Measurements from ENCODE around the gene ARHGAP25.

ARHGAP25 gene

DNA sequence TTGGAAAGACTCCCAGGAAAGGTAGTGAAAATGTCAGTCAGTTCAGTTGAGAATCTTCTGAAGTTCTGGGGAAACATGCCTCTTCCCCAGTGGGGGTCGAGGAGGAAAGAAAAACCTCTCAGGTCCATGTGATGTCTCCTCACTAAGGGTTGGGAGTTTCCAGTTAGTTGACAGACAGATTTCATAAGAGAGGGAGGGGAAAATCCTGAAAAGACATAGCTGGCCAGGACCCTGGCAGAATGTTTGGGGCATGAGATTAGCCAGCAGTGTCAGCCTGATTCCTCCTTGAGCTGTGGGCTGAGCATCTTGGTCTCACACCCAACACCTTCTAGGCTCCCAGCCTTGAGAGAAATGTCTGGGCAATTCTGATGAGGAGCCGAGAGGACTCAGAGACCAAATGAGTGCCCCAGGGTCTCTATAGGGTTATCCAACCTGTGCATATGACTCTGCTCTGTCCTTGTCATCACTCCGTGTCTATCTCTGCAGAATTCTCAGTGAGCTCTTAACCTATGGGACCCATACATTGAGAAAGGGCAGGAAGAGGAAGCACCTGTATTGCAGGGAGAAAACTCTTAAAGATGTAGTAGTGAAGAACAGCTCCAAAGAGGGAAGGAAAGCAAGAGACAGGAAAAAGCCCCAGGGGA lies 122.7 kb downstream of the ARHGAP25 start:
- H3K4me1 ChIP-seq (ENCODE audit: control insufficient read depth, low read length) = peaks cover 19% of the 10 kb centered on the region
- no peaks in the 10 kb centered on the region for H4K20me1 ChIP-seq (ENCODE audit: control insufficient read depth, insufficient read depth, low read depth, low read length)
- H3K27ac ChIP-seq (ENCODE audit: low read depth, low read length) = no peak overlapping the region
- H3F3A ChIP-seq (ENCODE audit: control insufficient read depth, insufficient read depth) = no peaks in the 10 kb centered on the region
- no peaks in the 10 kb centered on the region for H3K9me3 ChIP-seq (ENCODE audit: control insufficient read depth, insufficient read depth, low read length)
- no peaks in the 10 kb centered on the region for H3K9me2 ChIP-seq (replicated peaks; ENCODE audit: control insufficient read depth, low read length)
- H3K36me3 ChIP-seq (ENCODE audit: control insufficient read depth, low read length) = no peaks in the 10 kb centered on the region
- no peaks in the 10 kb centered on the region for H3K79me2 ChIP-seq (ENCODE audit: control insufficient read depth, low read length)
- no peak overlapping the region for H3K4me3 ChIP-seq (ENCODE audit: low read length)
- no peaks in the 10 kb centered on the region for H3K27me3 ChIP-seq (ENCODE audit: control insufficient read depth, low read length)
- H3K4me2 ChIP-seq (ENCODE audit: low read length) = 0 out of 2 replicates have a peak overlapping the region, but pooled peaks have one; percentile 6
- TF ChIP-seq, protein P1, sequence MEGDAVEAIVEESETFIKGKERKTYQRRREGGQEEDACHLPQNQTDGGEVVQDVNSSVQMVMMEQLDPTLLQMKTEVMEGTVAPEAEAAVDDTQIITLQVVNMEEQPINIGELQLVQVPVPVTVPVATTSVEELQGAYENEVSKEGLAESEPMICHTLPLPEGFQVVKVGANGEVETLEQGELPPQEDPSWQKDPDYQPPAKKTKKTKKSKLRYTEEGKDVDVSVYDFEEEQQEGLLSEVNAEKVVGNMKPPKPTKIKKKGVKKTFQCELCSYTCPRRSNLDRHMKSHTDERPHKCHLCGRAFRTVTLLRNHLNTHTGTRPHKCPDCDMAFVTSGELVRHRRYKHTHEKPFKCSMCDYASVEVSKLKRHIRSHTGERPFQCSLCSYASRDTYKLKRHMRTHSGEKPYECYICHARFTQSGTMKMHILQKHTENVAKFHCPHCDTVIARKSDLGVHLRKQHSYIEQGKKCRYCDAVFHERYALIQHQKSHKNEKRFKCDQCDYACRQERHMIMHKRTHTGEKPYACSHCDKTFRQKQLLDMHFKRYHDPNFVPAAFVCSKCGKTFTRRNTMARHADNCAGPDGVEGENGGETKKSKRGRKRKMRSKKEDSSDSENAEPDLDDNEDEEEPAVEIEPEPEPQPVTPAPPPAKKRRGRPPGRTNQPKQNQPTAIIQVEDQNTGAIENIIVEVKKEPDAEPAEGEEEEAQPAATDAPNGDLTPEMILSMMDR (IDR thresholded peaks at IDR 0.05; ENCODE audit: low read depth, low read length, poor library complexity, severe bottlenecking) = no peak

DNA sequence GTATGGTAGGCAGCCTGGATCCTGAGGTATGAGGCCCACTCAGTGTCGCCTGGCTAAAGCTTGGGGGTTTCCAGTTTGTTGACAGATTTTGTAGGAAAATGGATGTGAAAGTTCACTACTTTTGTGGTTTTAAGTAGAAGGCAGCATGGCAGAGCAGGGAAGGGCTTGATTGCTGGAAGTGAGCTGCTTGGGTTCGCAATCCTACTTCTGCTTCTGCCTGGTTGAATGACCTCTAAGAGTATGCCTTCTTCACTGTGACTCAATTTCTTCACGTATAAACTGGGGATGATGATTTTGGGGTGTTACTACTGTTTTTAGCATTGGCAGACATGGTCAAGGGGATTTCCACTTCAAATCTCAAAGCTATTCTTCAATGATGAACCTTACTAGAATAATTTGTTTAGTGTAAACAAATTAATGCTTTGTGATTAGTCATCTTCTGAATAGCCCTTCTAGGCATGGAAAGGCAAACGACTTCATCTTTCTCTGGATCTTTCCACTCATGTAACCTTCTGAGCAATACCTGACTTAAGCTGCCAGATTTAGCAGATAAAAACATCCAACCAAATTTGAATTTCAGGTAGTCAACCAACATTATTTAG lies 123.3 kb downstream of the ARHGAP25 start:
- H3K4me2 ChIP-seq (ENCODE audit: low read length) = 0 out of 2 replicates have a peak overlapping the region, but pooled peaks have one; percentile 6
- no peaks in the 10 kb centered on the region for H3K36me3 ChIP-seq (ENCODE audit: control insufficient read depth, low read length)
- no peaks in the 10 kb centered on the region for H3K9me3 ChIP-seq (ENCODE audit: control insufficient read depth, insufficient read depth, low read length)
- no peak for TF ChIP-seq EZH2phosphoT487 (IDR thresholded peaks at IDR 0.05; ENCODE audit: borderline replicate concordance, low read length)
- TF ChIP-seq, protein P1 (IDR thresholded peaks at IDR 0.05; ENCODE audit: low read depth, low read length, poor library complexity, severe bottlenecking) = no peak
- H3K4me3 ChIP-seq (ENCODE audit: low read length) = no peak overlapping the region
- no peaks in the 10 kb centered on the region for H4K20me1 ChIP-seq (ENCODE audit: control insufficient read depth, insufficient read depth, low read depth, low read length)
- no peaks in the 10 kb centered on the region for H3K79me2 ChIP-seq (ENCODE audit: control insufficient read depth, low read length)
- H3K9me2 ChIP-seq (replicated peaks; ENCODE audit: control insufficient read depth, low read length) = no peaks in the 10 kb centered on the region
- no peak overlapping the region for H3K27ac ChIP-seq (ENCODE audit: low read depth, low read length)
- no peaks in the 10 kb centered on the region for H3F3A ChIP-seq (ENCODE audit: control insufficient read depth, insufficient read depth)
- H3K27me3 ChIP-seq (ENCODE audit: control insufficient read depth, low read length) = no peaks in the 10 kb centered on the region
- H3K4me1 ChIP-seq (ENCODE audit: control insufficient read depth, low read length) = peaks cover 19% of the 10 kb centered on the region

DNA sequence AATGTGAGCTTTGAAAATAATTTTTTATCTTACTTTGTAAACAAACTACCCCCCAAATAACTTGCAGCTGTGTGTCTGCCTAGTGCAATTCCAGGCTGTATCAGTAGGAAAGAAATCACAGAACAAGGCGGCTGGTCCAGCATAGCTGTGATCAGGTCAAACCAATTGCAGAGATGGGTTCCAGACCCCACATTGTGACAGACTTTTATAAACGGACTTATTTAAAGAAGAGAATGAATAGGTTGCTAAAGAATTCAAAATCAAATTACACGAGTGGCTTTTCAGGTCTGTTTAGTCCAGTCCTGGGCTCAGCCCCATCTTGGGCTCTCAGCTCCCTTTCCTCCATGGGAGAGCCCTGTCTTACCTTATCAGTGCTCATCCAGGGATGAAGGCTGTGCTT lies 125.5 kb downstream of the ARHGAP25 start:
- Histone ChIP-seq H3K36me3 (ENCODE audit: control insufficient read depth, low read length) (no peaks in the 10 kb centered on the region), H3K4me2 (ENCODE audit: low read length) (no peak overlapping the region), H3K4me1 (ENCODE audit: control insufficient read depth, low read length) (peaks cover 19% of the 10 kb centered on the region), H3F3A (ENCODE audit: control insufficient read depth, insufficient read depth) (no peaks in the 10 kb centered on the region), H3K79me2 (ENCODE audit: control insufficient read depth, low read length) (no peaks in the 10 kb centered on the region), H3K4me3 (ENCODE audit: low read length) (no peak overlapping the region), H3K9me3 (ENCODE audit: control insufficient read depth, insufficient read depth, low read length) (no peaks in the 10 kb centered on the region), H3K27me3 (ENCODE audit: control insufficient read depth, low read length) (no peaks in the 10 kb centered on the region), H3K9me2 (replicated peaks; ENCODE audit: control insufficient read depth, low read length) (no peaks in the 10 kb centered on the region), H4K20me1 (ENCODE audit: control insufficient read depth, insufficient read depth, low read depth, low read length) (no peaks in the 10 kb centered on the region), H3K27ac (ENCODE audit: low read depth, low read length) (no peak overlapping the region)
- TF ChIP-seq, protein P1 (IDR thresholded peaks at IDR 0.05; ENCODE audit: low read depth, low read length, poor library complexity, severe bottlenecking) = no peak
- TF ChIP-seq EZH2phosphoT487 (IDR thresholded peaks at IDR 0.05; ENCODE audit: borderline replicate concordance, low read length) = no peak
